DMS153 treated with DMSO at 0.1 percent for 48 hours (cell line): Measurements from ENCODE around the gene OR11L1.

Experiments used
- DNase-seq: peaks from one replicate; lab custom pipeline; 2025; ENCODE audit not compliant: unreplicated experiment; lab: John Stamatoyannopoulos, UW

The OR11L1 gene

DNA sequence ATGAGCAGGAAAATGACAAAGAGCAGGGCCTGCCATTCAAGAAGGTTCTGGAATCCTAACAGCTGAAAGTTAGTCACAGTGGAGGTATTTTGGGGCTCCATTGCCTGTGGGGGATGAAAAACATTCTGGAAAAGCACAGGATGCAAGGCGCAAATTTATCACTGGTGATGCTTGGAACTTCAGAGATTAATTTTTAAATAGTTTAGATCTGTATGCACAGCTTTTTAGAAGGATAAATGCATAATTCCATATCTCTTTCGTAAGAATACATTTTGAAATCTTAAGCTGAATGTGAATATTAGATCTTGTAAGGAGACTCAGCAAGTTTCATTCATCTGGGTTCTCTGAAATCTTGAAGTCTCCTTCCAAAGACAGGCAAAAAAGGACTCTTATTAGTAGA, at the start of gene OR11L1:
Gene OR11L1, minus strand, starts transcription at position 101 of the 400 bp plus-strand sequence. Its CDS starts 0 bp downstream, at position 101.
- no peak for DNase-seq

DNA sequence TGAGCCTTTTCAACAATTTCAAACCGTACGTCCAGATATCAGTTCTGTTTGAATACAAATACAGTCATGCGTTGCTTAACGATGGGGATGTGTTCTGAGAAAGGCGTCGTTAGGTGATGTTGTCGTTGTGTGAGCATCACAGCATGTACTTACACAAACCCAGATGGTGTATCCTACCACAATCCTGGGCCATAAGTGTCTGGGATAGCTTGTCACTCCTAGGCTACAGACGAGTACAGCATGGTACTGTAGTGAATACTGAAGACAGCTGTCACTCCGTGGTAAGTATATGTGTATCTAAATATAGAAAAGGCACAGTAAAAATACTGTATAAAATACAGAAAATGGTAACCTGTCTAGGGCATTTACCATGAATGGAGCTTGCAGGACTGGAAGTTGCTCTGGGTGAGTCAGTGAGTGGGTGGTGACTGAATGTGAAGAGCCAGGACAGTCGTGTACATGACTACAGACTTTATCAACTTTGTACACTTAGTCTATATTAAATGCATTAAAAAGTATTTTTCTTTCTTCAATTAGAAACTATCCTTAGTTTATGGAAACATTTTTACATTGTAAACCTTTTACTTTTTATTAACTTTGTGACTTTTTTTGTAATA, 43.2 kb upstream of the OR11L1 start:
- DNase-seq: no peak

DNA sequence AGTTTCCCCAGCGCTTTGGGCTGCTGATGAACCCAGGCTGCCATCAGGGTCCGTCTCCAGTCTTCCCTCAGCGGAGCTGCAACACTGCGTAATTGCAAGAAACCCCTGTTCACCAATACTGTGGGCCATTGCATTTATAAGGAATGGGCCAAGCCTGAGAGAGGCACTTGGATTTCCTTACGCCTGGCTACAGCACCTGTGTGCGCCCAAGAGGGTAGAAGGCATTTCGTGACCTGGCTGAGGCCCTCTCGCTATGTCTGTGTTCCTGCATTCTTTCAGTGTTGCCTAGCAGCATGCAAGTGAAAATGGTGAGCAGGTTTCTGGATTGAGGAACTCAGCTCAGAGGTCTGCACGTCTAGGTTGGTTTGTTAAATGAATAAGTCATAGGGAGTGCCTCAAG, 41.6 kb upstream of the OR11L1 start:
- DNase-seq: no peak

GRCh38 chr1:247865416-247865815, 23.7 kb upstream of the OR11L1 start:
- no peak for DNase-seq

DNA sequence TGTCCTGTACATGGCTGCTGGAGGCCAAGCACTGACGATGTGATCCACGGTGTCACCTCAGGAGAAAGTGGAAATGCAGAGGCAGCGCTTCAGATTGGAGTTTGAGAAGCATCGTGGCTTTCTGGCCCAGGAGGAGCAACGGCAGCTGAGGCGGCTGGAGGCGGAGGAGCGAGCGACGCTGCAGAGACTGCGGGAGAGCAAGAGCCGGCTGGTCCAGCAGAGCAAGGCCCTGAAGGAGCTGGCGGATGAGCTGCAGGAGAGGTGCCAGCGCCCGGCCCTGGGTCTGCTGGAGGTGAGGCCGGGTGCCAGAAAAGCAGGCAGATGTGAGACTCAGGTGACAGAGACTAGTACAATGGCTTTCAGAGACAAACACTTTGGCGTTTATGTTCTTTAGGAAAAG, 22.9 kb upstream of the OR11L1 start:
- DNase-seq: no peak

DNA sequence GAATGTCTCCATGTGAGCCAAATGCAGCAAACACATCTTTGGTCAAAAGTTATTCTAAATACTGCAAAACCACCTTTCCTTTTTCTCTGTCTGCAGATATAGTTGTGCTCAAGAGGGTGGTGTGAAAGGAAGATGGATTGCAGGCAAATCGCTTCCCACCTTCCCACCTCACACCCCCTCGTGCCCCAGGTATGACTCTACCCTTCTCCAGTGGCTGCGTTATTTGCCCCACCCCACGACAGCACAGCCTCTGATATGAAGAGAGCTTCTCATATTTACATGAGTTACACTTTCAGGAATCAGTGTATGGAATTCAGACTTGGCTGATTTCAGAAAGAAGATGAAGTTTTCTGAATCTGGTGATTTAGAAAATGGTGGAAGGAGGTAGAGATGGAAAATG, 21.1 kb upstream of the OR11L1 start:
- DNase-seq: no peak

- no peak for DNase-seq
These were observed 16.4 kb upstream of the OR11L1 start for GRCh38 chr1:247857985-247858619.

DNA sequence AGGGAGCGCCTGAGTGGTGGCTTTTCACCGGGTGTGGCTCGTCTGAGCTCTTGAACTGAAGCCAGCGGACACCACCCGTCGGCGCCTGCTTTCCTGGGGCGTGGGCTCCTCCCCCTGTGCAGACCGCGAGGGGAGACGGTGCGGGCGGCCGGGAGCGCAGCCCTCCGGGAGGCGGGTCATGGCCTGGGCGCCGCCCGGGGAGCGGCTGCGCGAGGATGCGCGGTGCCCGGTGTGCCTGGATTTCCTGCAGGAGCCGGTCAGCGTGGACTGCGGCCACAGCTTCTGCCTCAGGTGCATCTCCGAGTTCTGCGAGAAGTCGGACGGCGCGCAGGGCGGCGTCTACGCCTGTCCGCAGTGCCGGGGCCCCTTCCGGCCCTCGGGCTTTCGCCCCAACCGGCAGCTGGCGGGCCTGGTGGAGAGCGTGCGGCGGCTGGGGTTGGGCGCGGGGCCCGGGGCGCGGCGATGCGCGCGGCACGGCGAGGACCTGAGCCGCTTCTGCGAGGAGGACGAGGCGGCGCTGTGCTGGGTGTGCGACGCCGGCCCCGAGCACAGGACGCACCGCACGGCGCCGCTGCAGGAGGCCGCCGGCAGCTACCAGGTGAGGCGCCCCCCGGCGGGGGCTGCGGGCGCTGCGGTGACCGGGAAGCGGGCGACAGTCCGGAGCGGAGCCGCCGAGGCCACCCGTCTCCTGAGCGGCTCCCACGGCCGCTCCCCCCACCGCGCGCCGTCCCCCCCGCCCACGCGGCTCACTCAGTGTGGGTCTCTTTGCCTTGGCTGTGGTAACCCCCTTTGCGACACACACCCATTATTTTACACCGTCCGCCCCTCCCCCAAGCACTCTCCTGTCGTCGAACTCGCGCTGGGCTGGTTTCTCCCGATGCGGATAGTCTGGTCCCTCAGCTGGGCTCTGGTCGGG, 15.6 kb upstream of the OR11L1 start, which contains the start of gene TRIM58:
Gene TRIM58, plus strand, starts transcription at position 119 of the 916 bp plus-strand sequence. Its CDS starts 60 bp downstream, at position 179.
- no peak for DNase-seq

GRCh38 chr1:247855911-247856310, 14.2 kb upstream of the OR11L1 start:
- DNase-seq: no peak

DNA sequence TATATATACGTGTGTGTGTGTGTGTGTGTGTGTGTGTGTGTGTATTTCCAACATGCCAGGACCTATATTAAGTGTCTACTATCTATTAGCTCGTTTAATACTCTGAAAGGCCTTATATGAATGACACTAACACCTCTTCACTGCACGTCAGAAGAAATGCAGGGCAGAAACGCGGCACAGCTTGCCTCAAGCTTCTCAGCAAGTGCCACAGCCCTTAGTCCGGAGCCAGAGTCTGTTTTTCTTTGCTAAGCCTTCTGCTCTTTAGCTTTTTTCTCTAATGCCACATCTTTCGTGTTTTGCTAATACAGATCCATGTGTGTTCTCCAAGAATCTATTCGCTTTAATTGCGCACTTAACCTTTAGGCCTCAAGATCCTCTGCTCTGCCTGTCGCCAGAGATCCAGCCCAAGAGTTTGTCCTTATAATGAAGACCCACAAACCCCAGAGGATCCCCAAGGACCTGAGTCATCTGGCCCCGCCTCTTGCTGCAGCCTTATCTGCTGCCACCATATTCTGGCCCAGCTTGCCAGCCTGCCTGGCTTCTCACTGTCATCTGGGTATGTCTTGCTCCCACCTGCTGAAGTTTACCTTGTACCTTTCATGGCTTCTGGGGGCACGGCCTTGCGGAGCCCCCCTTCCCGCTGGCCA, 13.3 kb upstream of the OR11L1 start:
- DNase-seq: no peak

DNA sequence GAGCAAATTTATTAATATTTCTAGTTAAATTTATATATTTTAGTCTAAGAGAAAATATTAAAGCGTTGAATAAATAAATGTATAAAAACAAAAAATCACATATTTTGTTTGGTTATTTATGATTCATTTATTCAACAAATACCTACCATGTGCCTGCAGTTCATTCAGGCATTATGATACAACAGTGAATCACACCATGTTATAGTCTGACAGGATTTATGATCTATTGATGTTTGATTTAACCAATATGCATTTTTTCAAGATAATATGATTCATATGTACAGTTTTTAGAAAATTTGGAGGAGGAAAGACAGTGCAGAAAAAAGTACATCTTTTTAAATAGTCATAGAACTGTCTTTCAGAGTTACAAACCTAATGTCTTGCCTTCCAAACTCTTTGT, 7.9 kb upstream of the OR11L1 start:
- no peak for DNase-seq

- DNase-seq: no peak
These were observed 6.7 kb upstream of the OR11L1 start for GRCh38 chr1:247848346-247848745.

DNA sequence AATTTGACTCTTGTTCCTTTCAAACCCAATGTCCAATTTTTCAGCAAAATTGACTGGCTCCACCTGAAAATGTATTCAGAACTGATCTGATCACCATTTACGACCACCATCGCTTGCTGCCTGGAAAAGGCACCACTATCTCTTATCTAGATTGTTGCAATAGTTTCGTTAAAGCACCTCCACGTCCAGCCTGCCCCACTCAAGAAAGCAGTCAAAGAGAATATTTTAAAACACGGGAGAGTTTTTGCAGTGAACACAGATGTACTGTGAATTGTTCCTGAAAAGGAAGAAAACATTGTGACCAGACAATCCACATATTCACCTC, 4.0 kb upstream of the OR11L1 start:
- no peak for DNase-seq

- no peak for DNase-seq
These were observed 3.5 kb upstream of the OR11L1 start for GRCh38 chr1:247845011-247845692.

- DNase-seq: no peak
These were observed 1.7 kb upstream of the OR11L1 start for GRCh38 chr1:247843411-247843810.

GRCh38 chr1:247840818-247841217, 878 bp downstream of the OR11L1 start:
- no peak for DNase-seq

GRCh38 chr1:247833601-247834000, 8.1 kb downstream of the OR11L1 start:
- no peak for DNase-seq

DNA sequence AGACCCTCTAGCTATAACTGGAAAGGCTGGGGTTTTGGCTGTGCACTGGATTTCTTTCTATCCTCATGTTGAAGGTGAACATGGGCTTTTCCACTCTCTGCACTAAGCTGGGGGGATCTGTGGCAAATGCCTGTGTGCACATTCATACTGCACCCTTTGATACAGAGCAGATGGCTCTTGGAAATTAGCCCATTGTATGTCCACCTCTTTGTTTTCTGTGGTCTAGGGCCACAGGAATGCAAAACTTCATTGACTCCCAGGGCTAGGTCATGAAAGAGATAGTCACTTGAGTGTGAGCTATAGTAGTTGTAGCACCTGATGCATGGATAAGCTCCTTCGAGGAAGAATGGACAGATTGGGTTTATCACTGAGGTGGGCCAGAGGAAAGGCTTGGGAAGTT, 12.0 kb downstream of the OR11L1 start:
- DNase-seq: no peak

- no peak for DNase-seq
These were observed 16.3 kb downstream of the OR11L1 start for GRCh38 chr1:247825362-247825761.

DNA sequence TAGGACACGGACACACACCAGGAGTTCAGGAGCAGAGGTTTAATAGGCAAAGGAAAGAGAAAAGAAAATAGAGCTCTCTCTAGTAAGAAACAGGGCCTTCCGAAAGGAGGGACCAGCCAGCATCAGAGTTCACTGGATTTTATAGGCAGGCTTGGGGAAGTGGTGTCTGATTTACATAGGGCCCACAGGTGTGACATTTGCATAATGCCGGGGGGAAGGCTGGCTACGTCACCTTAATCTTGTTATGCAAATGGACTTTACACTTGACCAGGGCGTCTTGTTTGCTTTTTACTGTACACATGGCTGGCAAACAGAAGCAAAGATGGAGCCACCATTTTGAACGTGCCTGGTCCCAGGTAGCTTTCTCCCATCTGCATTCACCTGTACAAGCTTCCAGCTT, 17.7 kb downstream of the OR11L1 start, which contains the start of gene OR14A16:
Gene OR14A16, minus strand, starts transcription at position 97 of the 400 bp plus-strand sequence. CDS start 8,390 bp downstream, outside the sequence.
- no peak for DNase-seq

GRCh38 chr1:247822060-247822459, 19.6 kb downstream of the OR11L1 start:
- no peak for DNase-seq
